GM12801 (cell line): ENCODE results near the gene FBXO27.

ENCODE experiments used
- TF ChIP-seq, protein P1 (sequence below): IDR thresholded peaks from one replicate; pipeline ENCODE4 v1.5.1; 2011; ENCODE audit warnings: control low read depth; ENCODE audit not compliant: insufficient read length; ENCODE audit errors: extremely low read depth

Gene FBXO27, protein sequence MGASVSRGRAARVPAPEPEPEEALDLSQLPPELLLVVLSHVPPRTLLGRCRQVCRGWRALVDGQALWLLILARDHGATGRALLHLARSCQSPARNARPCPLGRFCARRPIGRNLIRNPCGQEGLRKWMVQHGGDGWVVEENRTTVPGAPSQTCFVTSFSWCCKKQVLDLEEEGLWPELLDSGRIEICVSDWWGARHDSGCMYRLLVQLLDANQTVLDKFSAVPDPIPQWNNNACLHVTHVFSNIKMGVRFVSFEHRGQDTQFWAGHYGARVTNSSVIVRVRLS

DNA sequence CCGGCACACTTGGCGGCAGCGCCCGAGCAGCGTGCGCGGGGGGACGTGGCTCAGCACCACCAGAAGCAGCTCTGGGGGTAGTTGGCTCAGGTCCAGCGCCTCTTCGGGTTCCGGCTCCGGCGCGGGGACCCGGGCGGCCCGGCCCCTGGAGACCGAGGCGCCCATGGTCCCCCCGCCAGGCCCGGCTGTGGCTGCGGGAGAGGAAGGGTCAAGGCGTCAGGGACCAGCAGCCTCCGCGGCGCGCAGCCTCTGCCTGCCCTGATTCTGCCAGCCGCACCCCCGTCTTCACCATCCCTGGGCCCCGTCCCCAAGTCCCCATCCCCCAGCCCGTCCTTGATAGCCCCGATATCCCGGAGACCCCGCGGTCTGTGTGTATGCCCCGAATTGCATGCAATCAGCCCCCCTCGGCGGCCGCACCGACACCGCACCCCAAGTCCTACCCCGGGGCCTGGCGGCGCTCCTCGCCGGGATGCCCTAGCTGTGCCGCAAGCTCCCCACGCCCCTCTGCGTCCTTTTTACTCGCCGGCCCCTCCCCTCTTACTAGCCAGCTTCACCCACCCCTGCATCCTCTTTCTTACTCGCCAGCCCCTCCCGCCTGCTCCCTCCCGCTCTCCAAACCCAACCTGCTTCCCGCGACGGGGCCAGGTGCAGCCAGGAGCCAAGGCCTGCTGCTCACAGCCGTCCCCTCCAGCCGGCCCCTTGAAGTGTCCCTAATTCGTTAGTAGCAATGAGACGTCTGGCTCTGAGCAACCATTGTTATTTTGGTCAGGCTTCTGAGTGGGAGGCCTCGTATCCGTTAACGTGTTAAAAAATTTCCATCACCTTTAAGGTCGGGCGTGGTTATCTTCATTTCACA is at the start of gene FBXO27:
Gene FBXO27 (minus strand): TSS at position 487 of the 856 bp plus-strand sequence. CDS start 322 bp downstream, at position 165.
- TF ChIP-seq, protein P1, sequence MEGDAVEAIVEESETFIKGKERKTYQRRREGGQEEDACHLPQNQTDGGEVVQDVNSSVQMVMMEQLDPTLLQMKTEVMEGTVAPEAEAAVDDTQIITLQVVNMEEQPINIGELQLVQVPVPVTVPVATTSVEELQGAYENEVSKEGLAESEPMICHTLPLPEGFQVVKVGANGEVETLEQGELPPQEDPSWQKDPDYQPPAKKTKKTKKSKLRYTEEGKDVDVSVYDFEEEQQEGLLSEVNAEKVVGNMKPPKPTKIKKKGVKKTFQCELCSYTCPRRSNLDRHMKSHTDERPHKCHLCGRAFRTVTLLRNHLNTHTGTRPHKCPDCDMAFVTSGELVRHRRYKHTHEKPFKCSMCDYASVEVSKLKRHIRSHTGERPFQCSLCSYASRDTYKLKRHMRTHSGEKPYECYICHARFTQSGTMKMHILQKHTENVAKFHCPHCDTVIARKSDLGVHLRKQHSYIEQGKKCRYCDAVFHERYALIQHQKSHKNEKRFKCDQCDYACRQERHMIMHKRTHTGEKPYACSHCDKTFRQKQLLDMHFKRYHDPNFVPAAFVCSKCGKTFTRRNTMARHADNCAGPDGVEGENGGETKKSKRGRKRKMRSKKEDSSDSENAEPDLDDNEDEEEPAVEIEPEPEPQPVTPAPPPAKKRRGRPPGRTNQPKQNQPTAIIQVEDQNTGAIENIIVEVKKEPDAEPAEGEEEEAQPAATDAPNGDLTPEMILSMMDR, result no peak

DNA sequence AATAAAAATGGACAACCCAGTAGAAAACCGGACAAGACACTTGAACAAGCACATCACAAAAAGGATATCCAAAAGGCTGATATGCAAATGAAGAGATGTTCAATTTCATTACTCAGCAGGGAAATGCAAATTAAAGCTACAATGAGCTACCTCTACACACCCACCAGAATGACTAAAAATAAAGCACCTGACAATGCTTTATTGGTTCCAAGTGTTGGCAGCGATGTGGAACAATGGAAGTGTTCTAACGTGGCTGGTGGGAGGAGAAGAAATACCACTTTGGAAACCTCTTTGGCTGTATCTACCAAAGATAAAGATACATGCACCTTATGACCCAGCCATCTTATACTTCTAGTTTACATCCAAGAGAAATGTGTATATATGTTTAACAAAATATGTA is 48.1 kb upstream of the FBXO27 start:
- TF ChIP-seq, protein P1, result no peak

DNA sequence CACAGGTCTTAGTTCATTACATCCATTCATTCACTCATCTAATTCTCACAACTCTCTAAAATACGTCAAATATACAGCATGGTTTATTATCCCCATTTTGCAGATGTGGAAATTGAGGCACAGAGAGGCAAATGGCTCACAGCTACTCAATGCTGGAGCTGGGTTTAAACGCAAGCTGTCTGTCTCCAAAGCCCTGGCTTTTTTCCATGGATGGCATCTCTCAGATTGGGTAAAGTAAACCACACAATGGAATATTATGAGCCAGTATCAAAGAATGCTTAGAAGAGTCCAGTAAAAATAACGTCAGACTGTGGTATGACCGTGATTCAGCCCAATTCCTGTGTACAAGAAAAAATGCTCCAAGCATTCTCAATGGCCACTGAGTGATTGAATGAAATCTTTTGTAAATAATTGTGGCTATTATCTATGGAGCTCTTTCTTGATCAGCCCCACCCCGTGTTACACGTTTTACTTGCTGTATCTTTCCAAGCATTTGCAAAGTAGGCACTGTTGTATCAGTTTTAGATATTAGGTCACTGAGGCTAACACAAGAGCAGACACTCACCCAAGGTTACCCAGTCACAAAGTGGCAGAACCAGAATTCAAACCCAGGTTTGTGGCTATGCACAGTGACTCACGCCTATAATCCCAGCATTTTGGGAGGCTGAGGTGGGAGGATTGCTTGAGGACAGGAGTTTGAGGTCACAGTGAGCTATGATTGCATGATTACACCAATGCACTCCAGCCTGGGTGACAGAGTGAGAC is 46.3 kb upstream of the FBXO27 start:
- TF ChIP-seq, protein P1, result no peak

DNA sequence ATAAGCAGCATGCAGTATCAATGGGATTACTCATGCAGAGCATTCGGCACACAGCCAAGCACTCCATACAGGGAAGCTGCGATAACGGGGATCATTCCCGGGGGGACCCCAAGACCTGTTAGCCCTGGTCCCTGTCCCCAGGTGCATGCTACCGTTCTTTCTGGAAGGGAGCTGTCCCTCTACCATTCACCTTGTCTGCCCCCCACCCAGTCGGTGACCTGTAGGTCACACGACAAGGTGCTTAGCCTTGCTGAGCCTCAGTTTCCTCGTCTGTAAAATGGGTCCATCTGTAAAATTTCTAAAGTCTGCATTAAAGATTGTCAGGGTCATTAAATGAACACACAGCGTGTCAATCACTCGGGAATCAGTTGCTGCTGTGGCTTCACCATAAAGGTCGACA is 45.0 kb upstream of the FBXO27 start:
- TF ChIP-seq, protein P1, result no peak

DNA sequence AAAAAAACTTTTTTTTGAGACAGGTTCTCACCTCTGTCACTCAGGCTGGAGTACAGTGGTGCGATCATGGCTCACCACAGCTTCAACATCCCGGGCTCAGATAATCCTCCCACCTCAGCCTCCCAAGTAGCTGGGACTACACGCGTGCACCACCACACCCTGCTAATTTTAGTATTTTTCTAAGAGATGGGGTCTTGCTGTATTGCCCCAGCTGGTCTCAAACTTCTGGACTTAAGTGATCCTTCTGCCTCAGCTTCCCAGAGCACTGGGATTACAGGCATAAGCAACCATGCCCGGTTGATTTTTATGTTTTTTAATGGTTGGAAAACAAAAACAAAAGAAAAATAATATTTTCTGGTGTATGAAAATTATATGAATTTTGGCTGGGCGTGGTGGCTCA is 42.6 kb upstream of the FBXO27 start:
- TF ChIP-seq, protein P1, result no peak

DNA sequence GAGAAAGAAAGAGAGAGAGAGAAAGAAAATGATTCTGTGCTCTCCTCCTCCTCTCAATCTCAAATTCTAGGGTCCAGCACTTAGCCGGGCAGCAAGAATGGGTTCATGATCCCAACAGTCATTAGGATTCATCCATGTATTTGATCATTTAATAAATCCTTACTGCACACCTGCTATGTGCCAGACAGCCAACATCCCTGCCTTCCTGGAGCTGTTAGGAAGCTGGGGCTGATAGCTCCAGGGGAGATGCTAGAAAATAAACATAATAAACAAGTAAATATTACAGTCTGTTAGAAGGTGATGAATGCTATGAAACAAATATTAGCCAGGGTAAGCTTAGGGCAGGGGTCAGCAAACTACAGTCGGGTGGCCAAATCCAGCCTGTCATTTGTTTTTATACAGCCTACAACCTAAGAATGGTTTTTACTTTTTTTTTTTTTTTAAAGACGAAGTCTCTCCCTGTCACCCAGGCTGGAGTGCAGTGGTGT is 41.9 kb upstream of the FBXO27 start:
- TF ChIP-seq, protein P1, result no peak

DNA sequence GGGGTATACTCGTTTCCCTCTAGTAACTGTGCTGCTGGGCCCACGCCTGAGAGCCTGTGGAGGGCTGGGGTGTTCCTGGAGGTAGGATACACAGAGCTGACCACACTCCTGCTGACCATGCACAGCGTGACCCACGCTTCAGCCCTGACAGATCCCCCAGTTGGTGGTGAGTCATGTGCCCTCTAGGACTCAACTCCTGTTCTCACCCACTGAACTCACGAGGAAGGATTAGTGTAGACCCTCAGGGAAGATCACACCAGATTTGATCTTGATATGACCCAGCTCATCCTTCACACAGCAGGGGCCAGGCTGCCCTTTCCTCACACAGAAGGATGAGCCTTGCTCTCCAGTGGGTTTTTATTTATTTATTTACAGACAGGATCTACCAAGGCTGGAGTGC is 38.5 kb upstream of the FBXO27 start:
- TF ChIP-seq, protein P1, result no peak
